ENCODE measurements around the gene ASCC1. TPM values are rescaled to one million over a fixed set of nuclear protein-coding genes. Genes with fewer than 3 reads are reported as not detected.
"Not testable (repeated sequence)": the region's sequence is repeated elsewhere in the genome, so short reads cannot be mapped to it uniquely, and the experiment has no call there.

ASCC1 gene
- polyA plus RNA-seq, 2 of the 4 experiments (the other 2 are of a cell fraction) = 56.5 to 82.3 TPM

DNA sequence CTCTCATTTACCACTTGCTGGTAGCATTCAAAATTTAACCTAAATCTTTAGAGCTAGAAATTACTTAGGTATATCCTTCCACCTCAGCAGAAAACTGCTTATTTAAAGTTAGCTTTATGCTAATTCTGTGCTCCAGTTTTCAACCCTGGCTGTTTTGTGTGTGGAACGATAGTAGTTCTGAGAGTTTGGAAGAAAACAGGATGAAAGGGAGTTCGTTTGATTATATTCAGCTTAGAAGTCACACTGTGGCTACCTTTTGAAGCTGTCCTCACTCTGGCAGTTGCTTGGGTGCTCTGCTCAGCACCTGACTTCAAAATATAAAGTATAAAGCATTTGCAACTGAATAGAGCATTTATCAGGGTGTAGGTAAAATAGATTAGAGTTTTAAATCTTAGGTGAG lies 2.6 kb upstream of the ASCC1 start (continued):
- TF ChIP-seq CHD4 (IDR thresholded peaks at IDR 0.05; ENCODE audit: borderline replicate concordance) (no peak), E2F6 (IDR thresholded peaks at IDR 0.05; ENCODE audit: borderline replicate concordance, low read depth) (no peak), SREBF2 (IDR thresholded peaks at IDR 0.05) (no peak)

DNA sequence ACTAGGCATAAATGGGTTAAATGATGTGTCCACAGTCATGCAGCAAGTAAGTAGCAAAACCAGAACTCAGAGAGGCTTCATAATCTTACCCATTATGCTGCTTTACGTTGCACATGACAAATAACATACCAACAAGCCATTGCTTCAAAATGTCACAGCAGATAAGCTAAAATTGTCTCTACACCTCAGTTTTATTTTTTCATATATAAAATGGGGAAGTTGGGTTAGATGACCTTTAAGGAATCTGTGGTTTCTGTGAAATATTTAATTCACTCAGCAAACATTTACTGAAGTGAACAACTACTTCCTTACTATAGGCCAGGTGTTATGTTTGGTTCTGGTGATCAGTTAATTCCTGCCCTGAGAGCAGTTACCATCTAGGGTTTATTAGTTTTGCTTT lies 2.2 kb upstream of the ASCC1 start:
- no peak for FAIRE-seq
- H3K27ac ChIP-seq = peak overlapping the region; percentile 57 to 64
- H3K4me2 ChIP-seq = peak overlapping the region; percentile 85
- no peaks in the 10 kb centered on the region for H3K9me3 ChIP-seq
- peaks cover 43% of the 10 kb centered on the region for H3K4me1 ChIP-seq
- ATAC-seq = no peak
- 56% methylated on average over 1 of the region's 1 CpG for WGBS (ENCODE audit: missing lambda C conversion rate)
- POLR2A ChIA-PET = interaction anchor here (0.7 kb wide), 1 partner anchor 55 kb away, joined by 3 read pairs; no protein-coding TSS in a partner anchor
- CTCF ChIA-PET = interaction anchor here (0.9 to 9.7 kb wide), 6 partner anchors 23 to 444 kb away, joined by 3 to 91 read pairs (median 4); partner anchors contain the start of gene VSIR
- DNase-seq (ENCODE audit: low read depth in 1 of 2, low spot score in 1 of 2) = no peak
- no peak overlapping the region for H3K4me3 ChIP-seq
- TF ChIP-seq RCOR1 (IDR thresholded peaks at IDR 0.05; ENCODE audit: low read depth, low read length) (no peak), ZSCAN20 (CRISPR knock-in tag; IDR thresholded peaks at IDR 0.05) (no peak), CHD2 (IDR thresholded peaks at IDR 0.05; ENCODE audit: low read length, partially characterized antibody) (no peak), EHMT2 (IDR thresholded peaks at IDR 0.05; ENCODE audit: low read depth) (no peak)

- ATAC-seq; H3K4me3 ChIP-seq; H3K9me3 ChIP-seq; DNase-seq (ENCODE audit: low read depth in 1 of 2, low spot score in 1 of 2); FAIRE-seq; POLR2A ChIA-PET: not testable (repeated sequence)
- CTCF ChIA-PET = interaction anchor here (0.7 to 1.6 kb wide), 3 partner anchors 11 to 85 kb away, joined by 3 to 4 read pairs (median 4); no protein-coding TSS in a partner anchor
- peaks cover 32% of the 10 kb centered on the region for H3K4me1 ChIP-seq
- peak overlapping the region; percentile 22 to 75; a peak in 3 of 6 replicates for H3K27ac ChIP-seq
- WGBS (ENCODE audit: missing lambda C conversion rate) = 90% methylated on average over 2 of the region's 2 CpGs
- peak overlapping the region; percentile 33 for H3K4me2 ChIP-seq
Measured at GRCh38 chr10:72211832-72212231, 4.2 kb downstream of the ASCC1 start.

- ATAC-seq; POLR2A ChIA-PET; H3K4me3 ChIP-seq; FAIRE-seq; H3K9me3 ChIP-seq; TF ChIP-seq FOSL2 (IDR thresholded peaks at IDR 0.05): not testable (repeated sequence)
- peak; percentile 65 for TF ChIP-seq FOSL2 (CRISPR knock-in tag; IDR thresholded peaks at IDR 0.05)
- 47% methylated on average over 11 of the region's 11 CpGs for WGBS (ENCODE audit: missing lambda C conversion rate)
- peak overlapping the region; percentile 15 to 75; a peak in 4 of 6 replicates for H3K27ac ChIP-seq
- peak in 1 of 2 experiments; percentile 30 for DNase-seq (ENCODE audit: low read depth in 1 of 2, low spot score in 1 of 2)
- H3K4me2 ChIP-seq = peak overlapping the region; percentile 33
- peaks cover 32% of the 10 kb centered on the region for H3K4me1 ChIP-seq
- CTCF ChIA-PET = interaction anchor here (0.8 to 1.6 kb wide), 2 partner anchors 11 to 27 kb away, joined by 4 read pairs; no protein-coding TSS in a partner anchor
Measured at GRCh38 chr10:72211381-72211780, 4.7 kb downstream of the ASCC1 start.

DNA sequence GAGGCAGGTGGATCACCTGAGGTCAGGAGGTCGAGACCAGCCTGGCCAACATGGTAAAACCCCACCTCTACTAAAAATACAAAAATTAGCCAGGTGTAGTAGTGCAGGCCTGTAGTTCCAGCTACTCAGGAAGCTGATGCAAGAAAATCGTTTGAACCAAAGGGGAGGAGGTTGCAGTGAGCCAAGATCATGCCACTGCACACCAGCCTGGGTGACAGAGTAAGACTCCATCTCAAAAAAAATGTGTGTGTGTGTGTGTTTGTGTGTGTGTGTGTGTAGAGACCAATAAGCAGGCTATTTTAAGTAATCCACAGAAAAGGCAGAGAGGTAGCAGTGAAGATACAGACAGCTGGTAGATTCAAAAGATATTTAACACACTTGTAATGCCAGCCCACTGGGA lies 7.5 kb downstream of the ASCC1 start:
- H3K4me3 ChIP-seq; CTCF ChIA-PET; H3K27ac ChIP-seq; FAIRE-seq; POLR2A ChIA-PET; ATAC-seq; H3K9me3 ChIP-seq; DNase-seq (ENCODE audit: low read depth in 1 of 2, low spot score in 1 of 2); H3K4me2 ChIP-seq: not testable (repeated sequence)
- peaks cover 22% of the 10 kb centered on the region for H3K4me1 ChIP-seq
- 63% methylated on average over 2 of the region's 2 CpGs for WGBS (ENCODE audit: missing lambda C conversion rate)

GRCh38 chr10:72206511-72207229 lies 9.4 kb downstream of the ASCC1 start:
- Histone ChIP-seq H3K4me1 (peaks cover 10% of the 10 kb centered on the region; the same call in 2 of the 3 replicates), H3K4me3 (no peak overlapping the region), H3K27ac (no peak overlapping the region), H3K4me2 (no peak overlapping the region), H3K9me3 (no peaks in the 10 kb centered on the region)
- DNase-seq (ENCODE audit: low read depth in 1 of 2, low spot score in 1 of 2) (no peak), ATAC-seq (no peak), FAIRE-seq (no peak)
- CTCF ChIA-PET = no interaction called here
- POLR2A ChIA-PET = interaction anchor here (0.6 kb wide), 1 partner anchor 36 kb away, joined by 4 read pairs; no protein-coding TSS in a partner anchor
- WGBS (ENCODE audit: missing lambda C conversion rate) = 94% methylated on average over 7 of the region's 7 CpGs
- TF ChIP-seq, protein P1, sequence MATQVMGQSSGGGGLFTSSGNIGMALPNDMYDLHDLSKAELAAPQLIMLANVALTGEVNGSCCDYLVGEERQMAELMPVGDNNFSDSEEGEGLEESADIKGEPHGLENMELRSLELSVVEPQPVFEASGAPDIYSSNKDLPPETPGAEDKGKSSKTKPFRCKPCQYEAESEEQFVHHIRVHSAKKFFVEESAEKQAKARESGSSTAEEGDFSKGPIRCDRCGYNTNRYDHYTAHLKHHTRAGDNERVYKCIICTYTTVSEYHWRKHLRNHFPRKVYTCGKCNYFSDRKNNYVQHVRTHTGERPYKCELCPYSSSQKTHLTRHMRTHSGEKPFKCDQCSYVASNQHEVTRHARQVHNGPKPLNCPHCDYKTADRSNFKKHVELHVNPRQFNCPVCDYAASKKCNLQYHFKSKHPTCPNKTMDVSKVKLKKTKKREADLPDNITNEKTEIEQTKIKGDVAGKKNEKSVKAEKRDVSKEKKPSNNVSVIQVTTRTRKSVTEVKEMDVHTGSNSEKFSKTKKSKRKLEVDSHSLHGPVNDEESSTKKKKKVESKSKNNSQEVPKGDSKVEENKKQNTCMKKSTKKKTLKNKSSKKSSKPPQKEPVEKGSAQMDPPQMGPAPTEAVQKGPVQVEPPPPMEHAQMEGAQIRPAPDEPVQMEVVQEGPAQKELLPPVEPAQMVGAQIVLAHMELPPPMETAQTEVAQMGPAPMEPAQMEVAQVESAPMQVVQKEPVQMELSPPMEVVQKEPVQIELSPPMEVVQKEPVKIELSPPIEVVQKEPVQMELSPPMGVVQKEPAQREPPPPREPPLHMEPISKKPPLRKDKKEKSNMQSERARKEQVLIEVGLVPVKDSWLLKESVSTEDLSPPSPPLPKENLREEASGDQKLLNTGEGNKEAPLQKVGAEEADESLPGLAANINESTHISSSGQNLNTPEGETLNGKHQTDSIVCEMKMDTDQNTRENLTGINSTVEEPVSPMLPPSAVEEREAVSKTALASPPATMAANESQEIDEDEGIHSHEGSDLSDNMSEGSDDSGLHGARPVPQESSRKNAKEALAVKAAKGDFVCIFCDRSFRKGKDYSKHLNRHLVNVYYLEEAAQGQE (IDR thresholded peaks at IDR 0.05) = no peak
- TF ChIP-seq ZSCAN20 (CRISPR knock-in tag; IDR thresholded peaks at IDR 0.05) (no peak), PBX3 (IDR thresholded peaks at IDR 0.05) (no peak), CBX8 (IDR thresholded peaks at IDR 0.05) (no peak), RAD21 (conservative IDR thresholded peaks at IDR 0.05 in 1 of 2, IDR thresholded peaks at IDR 0.05 in 1 of 2) (no peak), RCOR1 (IDR thresholded peaks at IDR 0.05; ENCODE audit: low read depth, low read length) (no peak), HOXB5 (CRISPR knock-in tag; IDR thresholded peaks at IDR 0.05) (no peak), CHD4 (IDR thresholded peaks at IDR 0.05; ENCODE audit: borderline replicate concordance) (no peak), FOSL2 (IDR thresholded peaks at IDR 0.05) (no peak), FOSL2 (CRISPR knock-in tag; IDR thresholded peaks at IDR 0.05) (no peak), EP300 (IDR thresholded peaks at IDR 0.05) (no peak), SREBF2 (IDR thresholded peaks at IDR 0.05) (no peak), EHF (CRISPR knock-in tag; IDR thresholded peaks at IDR 0.05) (no peak), CBX2 (IDR thresholded peaks at IDR 0.05; ENCODE audit: borderline replicate concordance, low read depth) (no peak)
